Gastroesophageal sphincter (tissue), 3 donors: ENCODE results near the gene DRC7.

ENCODE experiments used
- POLR2AphosphoS5 ChIP-seq: sonication (generic); formaldehyde crosslinking; IDR thresholded peaks from one replicate; pipeline ENCODE4 v1.6.1; 2017; ENCODE audit warnings: antibody characterized with exemption
- TF ChIP-seq, protein P1 (sequence below), 4 experiments: fragments of 200-600 bp in 2 of 4; fragments of 450-650 bp in 2 of 4; sonication (generic) in 1 of 4; IDR thresholded peaks; one replicate each; pipeline ENCODE4 v1.5.1; 2017 to 2019; ENCODE audit warnings: antibody characterized with exemption in 4 of 4, mild to moderate bottlenecking in 2 of 4, moderate library complexity in 2 of 4

DNA sequence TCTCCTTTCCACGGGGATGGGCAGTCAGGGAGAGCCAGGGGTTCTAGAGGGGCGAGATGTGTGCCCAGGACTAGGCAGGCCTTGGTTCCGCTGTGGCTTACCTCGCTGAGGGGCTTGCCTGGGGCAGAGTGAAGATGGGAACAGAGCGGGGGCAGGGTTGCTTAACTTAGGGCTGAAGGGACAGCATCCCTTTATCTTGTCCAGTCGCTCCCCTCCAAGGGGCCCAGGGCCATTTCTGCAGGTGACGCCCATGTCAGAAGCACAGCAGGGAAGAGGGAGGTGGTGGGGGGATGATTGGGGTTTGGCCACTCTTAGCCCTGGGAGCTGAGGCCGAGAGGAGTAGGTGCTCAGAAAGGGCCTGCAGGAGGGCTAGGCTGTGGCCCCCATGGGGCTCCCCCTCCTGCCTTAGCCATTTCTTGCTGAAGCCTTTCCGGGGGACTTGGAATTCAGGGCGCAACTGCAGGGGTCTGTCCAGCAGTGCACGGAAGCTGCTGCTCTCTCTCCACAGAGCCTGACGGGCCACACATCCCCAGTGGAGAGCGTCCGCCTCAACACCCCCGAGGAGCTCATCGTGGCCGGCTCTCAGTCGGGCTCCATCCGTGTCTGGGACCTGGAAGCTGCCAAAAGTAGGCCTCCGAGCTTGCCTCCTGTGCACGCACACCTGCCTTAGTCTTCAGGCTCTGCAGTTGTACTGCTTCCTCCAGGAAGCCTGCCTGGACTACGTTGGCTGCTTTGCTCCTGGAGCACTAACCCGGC lies 49.5 kb downstream of the DRC7 start:
- TF ChIP-seq, protein P1, sequence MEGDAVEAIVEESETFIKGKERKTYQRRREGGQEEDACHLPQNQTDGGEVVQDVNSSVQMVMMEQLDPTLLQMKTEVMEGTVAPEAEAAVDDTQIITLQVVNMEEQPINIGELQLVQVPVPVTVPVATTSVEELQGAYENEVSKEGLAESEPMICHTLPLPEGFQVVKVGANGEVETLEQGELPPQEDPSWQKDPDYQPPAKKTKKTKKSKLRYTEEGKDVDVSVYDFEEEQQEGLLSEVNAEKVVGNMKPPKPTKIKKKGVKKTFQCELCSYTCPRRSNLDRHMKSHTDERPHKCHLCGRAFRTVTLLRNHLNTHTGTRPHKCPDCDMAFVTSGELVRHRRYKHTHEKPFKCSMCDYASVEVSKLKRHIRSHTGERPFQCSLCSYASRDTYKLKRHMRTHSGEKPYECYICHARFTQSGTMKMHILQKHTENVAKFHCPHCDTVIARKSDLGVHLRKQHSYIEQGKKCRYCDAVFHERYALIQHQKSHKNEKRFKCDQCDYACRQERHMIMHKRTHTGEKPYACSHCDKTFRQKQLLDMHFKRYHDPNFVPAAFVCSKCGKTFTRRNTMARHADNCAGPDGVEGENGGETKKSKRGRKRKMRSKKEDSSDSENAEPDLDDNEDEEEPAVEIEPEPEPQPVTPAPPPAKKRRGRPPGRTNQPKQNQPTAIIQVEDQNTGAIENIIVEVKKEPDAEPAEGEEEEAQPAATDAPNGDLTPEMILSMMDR (IDR thresholded peaks at IDR 0.05) = no peak
- TF ChIP-seq POLR2AphosphoS5 = no peak
